EL (cell line): ENCODE data around the gene OTUD7B.
"Not testable (repeated sequence)": the region's sequence is repeated elsewhere in the genome, so short reads cannot be mapped to it uniquely, and the experiment has no call there.

Source experiments
- DNase-seq: peaks from one replicate; pipeline ENCODE4 v3.0.0-alpha.2; 2016

The OTUD7B gene

GRCh38 chr1:150010393-150011115, at the start of gene OTUD7B:
TSS of gene OTUD7B (minus strand) at chr1:150010726. CDS start at chr1:149977510, 33,216 bp downstream.
- peak; percentile 91 for DNase-seq

DNA sequence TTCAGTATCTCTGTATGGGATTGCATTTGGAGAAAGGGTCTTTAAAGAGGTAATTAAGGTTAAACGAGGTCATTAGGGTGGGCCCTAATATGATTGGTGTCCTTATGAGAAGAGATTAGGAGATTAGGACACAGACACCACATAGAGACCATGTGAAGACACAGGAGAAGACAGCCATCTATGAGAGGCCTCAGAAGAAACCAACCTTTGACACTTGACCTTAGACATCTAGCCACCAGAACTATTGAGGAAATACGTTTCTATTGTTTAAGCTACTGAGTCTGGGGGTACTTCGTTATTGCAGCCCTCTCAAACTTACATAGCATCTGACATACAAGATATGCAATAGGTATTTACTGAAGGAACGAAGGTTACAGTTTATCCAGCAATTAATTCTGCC, 49.7 kb upstream of the OTUD7B start:
- DNase-seq: no peak

- no peak for DNase-seq
These were observed 45.9 kb upstream of the OTUD7B start for GRCh38 chr1:150056407-150056806.

GRCh38 chr1:150055507-150055906, 45.0 kb upstream of the OTUD7B start:
- not testable (repeated sequence) for DNase-seq

- no peak for DNase-seq
These were observed 43.4 kb upstream of the OTUD7B start for GRCh38 chr1:150053926-150054325.

DNA sequence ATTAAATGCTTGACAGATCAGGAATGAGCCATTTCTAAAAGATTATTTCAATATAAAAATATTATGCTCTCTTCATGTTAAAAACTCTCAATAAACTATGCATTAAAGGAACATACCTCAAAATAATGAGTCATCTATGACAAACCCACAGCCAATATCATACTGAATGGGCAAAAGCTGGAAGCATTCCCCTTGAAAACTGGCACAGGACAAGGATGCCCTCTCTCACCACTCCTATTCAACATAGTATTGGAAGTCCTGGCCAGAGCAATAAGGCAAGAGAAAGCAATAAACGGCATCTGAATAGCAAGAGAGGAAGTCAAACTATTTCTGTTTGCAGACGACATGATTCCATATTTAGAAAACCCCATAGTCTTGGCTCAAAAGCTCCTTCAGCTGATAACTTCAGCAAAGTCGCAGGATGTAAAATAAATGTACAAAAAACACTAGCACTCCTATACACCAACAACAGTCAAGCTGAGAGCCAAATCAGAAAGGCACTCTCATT, 41.4 kb upstream of the OTUD7B start:
- not testable (repeated sequence) for DNase-seq

- no peak for DNase-seq
These were observed 40.5 kb upstream of the OTUD7B start for GRCh38 chr1:150051089-150051373.

DNA sequence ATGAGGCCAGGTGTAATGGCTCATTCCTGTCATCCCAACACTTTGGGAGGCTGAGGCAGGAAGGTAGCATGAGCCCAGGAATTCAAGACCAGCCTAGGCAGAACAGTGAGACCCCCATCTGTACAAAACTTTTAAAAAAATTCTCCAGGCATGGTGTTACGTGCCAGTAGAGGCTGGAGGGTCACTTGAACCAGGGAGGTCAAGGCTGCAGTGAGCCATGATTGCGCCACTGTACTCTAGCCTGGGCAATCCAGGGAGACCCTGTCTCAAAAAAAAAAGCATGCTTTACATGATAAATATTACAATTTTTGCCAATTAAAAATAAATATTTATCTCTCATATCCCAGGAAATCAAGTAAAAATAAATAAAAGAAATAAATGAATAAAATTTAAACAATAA, 39.4 kb upstream of the OTUD7B start:
- DNase-seq: no peak

DNA sequence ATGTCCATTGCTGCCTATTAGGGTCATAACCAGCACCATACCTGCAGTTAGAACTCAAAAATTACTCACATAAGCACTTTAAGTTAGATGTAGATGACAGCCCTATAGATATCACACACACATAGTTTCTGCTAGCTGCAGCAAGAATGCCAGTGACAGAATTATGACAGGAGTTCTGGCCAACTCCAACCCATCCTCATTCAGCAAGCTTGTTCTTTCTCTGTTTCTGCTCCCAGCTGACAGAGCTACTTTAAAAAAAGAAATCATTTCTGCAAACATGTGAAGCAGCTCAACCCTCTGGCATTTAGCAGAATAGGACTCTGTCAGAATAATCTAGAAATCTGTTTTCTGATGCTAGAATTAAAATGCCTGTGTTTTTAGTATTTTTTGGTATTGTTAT, 23.8 kb upstream of the OTUD7B start:
- no peak for DNase-seq

DNA sequence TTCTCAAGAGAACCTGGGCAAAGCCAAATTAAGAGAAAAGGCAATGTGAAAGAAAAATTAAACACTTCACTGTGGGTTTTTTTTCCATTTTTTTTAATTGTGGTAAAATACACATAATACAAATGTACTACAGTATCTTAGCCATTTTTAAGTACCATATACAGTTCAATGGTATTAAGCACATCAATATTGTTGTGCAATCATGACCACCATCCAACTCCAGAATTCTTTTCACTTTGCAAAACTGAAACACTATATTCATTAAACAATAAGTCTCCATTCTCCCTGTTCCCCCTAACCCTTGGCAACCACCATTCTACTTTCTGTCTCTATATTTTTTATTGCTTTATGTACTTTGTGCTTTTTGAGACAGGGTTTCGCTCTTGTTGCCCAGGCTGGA, 17.8 kb upstream of the OTUD7B start:
- no peak for DNase-seq

DNA sequence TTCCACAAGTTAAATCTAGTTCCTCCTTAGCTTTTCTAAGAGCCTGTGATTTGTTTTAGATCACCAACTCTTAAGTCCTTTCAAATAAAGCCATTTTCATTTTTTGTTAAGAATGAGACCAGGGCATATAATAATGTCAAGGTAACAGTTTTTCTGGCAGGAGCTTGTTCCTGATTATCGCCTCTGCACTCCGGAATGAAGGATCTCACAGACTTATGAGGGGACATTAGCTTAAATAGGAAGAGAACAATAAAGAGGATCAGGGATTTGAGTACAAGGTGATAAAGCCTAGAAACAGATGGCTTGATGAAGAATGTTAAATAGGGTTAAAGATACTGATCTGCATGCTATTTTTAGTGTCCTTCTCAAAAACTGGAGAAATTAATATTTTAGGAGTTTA, 13.6 kb upstream of the OTUD7B start:
- DNase-seq: no peak

DNA sequence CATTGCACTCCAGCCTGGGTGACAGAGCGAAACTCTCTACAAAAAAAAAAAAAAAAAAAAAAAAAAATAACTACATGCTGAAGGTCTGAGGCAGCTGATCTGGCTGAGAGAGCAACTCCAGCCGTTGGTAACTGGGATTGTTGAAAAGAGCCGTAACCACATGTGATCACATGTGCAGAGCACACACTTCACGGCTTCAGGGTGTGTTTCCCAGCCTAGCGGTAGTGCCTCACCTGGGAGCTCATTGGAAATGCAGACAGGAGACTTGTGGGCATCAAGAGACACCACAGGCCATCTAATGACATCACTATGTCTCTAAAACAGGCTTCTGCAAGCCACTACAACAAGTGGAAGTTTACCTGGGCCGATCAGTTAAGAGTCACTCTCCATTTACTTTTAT, 11.8 kb upstream of the OTUD7B start:
- DNase-seq: no peak

GRCh38 chr1:150021191-150021694, 10.7 kb upstream of the OTUD7B start:
- no peak for DNase-seq

DNA sequence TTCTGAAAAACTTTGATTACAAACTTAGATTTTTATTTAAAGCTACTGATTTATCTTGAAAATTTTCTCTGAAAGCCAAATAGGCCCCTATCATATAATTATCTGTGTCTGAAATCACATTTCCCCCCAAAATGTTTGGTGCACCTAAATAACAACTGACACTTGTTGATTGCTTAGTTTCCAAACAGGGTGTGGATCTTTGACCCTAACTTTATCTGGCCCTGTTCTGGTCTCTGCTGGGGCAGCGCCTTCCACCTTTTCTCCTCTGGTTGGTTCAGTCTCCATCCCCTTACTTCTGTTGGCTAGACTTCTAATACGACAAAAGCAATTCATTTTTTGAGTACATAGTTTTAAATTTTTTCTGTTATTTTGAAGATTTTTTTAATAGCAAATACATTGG, 10.2 kb upstream of the OTUD7B start:
- no peak for DNase-seq

GRCh38 chr1:150018165-150018564, 7.6 kb upstream of the OTUD7B start:
- DNase-seq: no peak

- DNase-seq: no peak
These were observed 6.8 kb upstream of the OTUD7B start for GRCh38 chr1:150017206-150017750.

DNA sequence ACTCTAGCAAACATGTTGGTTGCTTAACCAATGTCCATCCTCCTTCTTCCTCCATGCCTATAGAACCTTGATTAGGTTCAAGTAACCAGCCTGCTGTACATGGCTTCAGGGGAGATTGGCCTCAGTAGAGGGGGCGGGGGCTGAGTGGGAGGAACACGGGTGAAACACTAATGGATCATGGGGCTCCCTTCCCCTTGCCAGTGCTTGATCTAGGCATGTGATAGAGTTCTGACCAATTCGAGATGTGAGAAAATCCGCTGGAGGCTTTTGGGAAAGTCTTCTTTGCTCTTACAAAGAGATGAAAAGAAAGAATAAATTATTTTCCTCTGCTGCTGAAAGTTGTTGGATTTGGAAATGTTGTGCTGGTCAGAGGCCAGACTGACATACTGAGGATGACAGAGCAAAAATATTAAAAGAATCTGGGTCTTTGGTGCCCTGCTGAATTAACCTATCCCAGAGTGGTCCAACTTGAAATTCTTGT, 5.2 kb upstream of the OTUD7B start:
- DNase-seq: no peak

DNA sequence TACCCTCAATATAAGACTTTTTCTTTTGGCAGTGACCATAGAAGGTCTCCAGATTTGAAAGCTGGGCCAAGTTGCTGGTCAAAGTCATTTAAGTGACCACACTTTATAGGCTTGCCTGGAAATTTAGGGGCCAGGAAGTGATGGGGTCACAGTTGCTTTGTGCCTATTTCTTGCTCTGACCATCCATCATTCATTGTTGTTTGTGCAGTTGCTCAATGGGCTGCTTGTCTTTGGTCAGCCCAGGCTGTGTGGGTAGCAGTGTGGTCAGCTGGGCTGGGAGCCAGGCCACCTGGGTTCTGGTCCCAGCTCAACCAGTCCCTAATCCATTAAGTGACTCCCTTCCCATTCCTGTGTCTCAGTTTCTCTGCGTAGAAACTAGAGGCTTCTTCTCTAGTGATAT, 2.1 kb upstream of the OTUD7B start:
- DNase-seq: no peak

DNA sequence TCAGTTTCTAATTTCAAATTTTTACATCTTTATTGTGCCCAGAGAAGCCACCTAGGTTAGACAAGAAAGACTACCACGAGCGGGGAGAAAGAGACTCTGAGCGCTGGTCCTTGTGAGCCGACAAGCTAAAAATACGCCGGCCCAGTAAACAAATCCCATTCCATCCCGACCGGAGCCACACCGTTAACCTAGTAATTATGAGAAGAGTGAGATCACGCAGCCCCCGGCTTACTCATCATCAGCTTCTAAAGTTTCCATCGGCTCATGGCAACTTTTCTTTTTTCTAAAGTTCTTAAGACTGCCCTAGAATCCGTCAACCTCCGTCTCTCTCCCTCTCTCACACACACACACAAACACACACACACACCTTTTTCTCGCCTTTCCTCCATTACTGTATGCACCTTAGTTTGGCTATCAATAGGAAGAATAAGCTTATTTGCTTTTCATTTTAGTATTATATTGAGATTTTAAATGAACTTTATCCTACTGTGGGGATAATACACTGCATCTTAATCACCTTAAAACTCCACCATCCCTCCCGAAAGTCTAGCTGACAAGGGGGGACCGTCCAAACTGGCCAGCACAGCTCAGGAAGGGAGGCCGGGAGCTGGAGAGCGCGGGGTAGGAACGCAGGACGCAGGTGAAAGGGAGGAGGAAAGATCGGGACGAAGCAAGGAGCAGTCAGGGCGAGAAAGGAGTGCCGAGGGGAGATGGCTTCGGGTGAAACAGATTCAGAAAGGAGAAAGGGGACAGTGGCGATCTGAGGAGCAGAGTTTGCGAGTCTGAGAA, 728 bp downstream of the OTUD7B start:
- peak; percentile 82 for DNase-seq

- DNase-seq: no peak
These were observed 1.8 kb downstream of the OTUD7B start for GRCh38 chr1:150008699-150009098.

DNA sequence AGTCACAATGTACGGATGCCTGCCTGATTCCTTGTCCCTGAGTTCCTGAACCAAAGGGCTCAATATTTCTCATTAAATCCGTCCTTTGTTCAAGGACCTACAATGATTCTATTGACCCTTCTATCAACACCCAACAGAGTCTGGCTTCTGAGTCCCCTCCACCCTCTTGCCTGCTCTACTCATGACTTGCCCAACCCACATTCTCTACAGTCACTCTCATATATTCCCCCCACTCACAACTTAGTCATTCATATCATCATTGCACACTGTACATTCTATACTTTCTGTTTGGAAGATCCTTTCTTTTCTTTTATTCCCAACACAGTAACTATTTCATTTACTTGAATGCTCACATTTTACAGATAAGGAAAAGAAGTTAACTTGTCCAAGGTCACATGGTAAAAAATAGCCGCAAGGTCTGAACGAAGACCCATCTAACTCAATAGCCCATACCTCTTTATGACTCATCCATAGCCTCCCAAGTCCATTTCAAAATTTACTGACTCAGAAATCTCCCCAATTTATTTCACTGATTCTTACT, 3.6 kb downstream of the OTUD7B start:
- DNase-seq: peak; percentile 46

DNA sequence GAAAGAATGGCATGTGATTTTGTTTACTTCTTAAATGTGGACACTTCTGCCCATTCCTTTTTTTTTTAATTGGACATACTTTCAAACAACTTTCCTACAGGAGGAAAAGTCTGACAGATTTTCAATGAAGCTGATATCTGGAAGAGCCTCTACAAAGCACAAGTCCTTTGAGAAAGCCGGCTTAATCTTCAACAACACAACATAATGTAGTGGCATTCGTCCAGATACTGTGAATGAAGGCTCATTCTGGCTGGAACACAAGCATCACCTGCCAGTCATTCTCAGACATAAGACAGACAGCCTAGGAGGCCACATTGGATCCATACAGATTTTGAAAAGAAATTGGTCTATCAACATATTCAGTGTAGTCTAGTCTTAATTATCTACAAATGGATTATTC, 4.9 kb downstream of the OTUD7B start:
- DNase-seq: no peak

GRCh38 chr1:150003801-150004200, 6.7 kb downstream of the OTUD7B start:
- DNase-seq: no peak

GRCh38 chr1:150002217-150002616, 8.3 kb downstream of the OTUD7B start:
- no peak for DNase-seq
